Endothelial cell of umbilical vein (primary cell): ENCODE results near the gene FOXJ3. TPM values are rescaled to one million over a fixed set of nuclear protein-coding genes. Genes with fewer than 3 reads are reported as not detected.

ENCODE experiments used
- BruUV-seq: library from RNA; stranded (reverse); fragments of 400-500 nt; replicated peaks from 2 replicates; lab custom pipeline; 2021; lab: Mats Ljungman, UMichigan
- CTCF ChIA-PET: fragments of 300-600, 350-600 bp; sonication (Branson Sonifier 250); formaldehyde crosslinking; loops from one replicate; lab custom pipeline; 2021; ENCODE audit warnings: antibody characterized with exemption, inconsistent platforms; lab: Charles Lee
- POLR2A ChIA-PET: fragments of 300-600, 350-600 bp; sonication (Branson Sonifier 250); formaldehyde crosslinking; loops from one replicate; lab custom pipeline; 2021; ENCODE audit warnings: antibody characterized with exemption, inconsistent platforms; lab: Charles Lee
- DNase-seq: peaks from one replicate; pipeline ENCODE4 v3.0.0-alpha.2; 2011; ENCODE audit warnings: low read depth, low spot score
- FAIRE-seq: peaks from 2 replicates; lab custom pipeline; 2011; peaks lifted over from hg19 to GRCh38; lab: Jason Lieb, UNC
- H2AFZ ChIP-seq: 2 replicates; pipeline ENCODE4 v1.6.0; 2012; ENCODE audit warnings: low read depth, low read length, control low read depth, inconsistent platforms
- H3K27ac ChIP-seq: 2 replicates; pipeline ENCODE4 v1.5.1; 2011; ENCODE audit warnings: low read depth, mild to moderate bottlenecking, control low read depth, low read length, moderate library complexity; ENCODE audit not compliant: insufficient read depth
- H3K27me3 ChIP-seq, 2 experiments: 2 replicates each; pipeline versions ENCODE4 v1.6.0 to v1.6.1; 2011; ENCODE audit warnings: low read length in 2 of 2, mixed read lengths in 1 of 2; ENCODE audit not compliant: control insufficient read depth in 2 of 2, insufficient read depth in 2 of 2
- H3K36me3 ChIP-seq, 2 experiments: 2 replicates in 1 of 2; 3 replicates in 1 of 2; pipeline ENCODE4 v1.5.1; 2011; ENCODE audit warnings: low read length in 2 of 2, mild to moderate bottlenecking in 1 of 2, moderate library complexity in 1 of 2; ENCODE audit not compliant: control insufficient read depth in 2 of 2, insufficient read depth in 2 of 2; ENCODE audit errors: extremely low read depth in 1 of 2
- H3K4me1 ChIP-seq: 3 replicates; pipeline ENCODE4 v1.5.1; 2011; ENCODE audit warnings: mild to moderate bottlenecking, low read length; ENCODE audit not compliant: control insufficient read depth, insufficient read depth; ENCODE audit errors: extremely low read depth
- H3K4me2 ChIP-seq: 2 replicates; pipeline ENCODE4 v1.6.1; 2011; ENCODE audit warnings: low read length, control low read depth, mixed read lengths; ENCODE audit not compliant: insufficient read depth
- H3K4me3 ChIP-seq, 3 experiments: fragments of 200-600 bp in 1 of 3; sonication (generic), shearing (Covaris generic) in 1 of 3; replicated peaks in 1 of 3; 2 replicates each; pipeline ENCODE4 v1.5.1; 2011 to 2016; ENCODE audit warnings: control low read depth in 3 of 3, low read length in 3 of 3, mild to moderate bottlenecking in 2 of 3, inconsistent platforms in 1 of 3, low read depth in 1 of 3, moderate library complexity in 1 of 3; ENCODE audit not compliant: insufficient read depth in 1 of 3
- H3K79me2 ChIP-seq: 2 replicates; pipeline ENCODE4 v1.6.0; 2012; ENCODE audit warnings: low read length, inconsistent platforms; ENCODE audit not compliant: control insufficient read depth, insufficient read depth
- H3K9ac ChIP-seq: replicated peaks from 2 replicates; pipeline ENCODE3; 2011; ENCODE audit warnings: low read length, control low read depth; ENCODE audit not compliant: insufficient read depth; ENCODE audit errors: extremely low read depth
- H3K9me1 ChIP-seq: replicated peaks from 3 replicates; pipeline ENCODE4 v1.6.0; 2011; ENCODE audit warnings: mild to moderate bottlenecking, low read length; ENCODE audit not compliant: control insufficient read depth, insufficient read depth; ENCODE audit errors: extremely low read depth
- H3K9me3 ChIP-seq: replicated peaks from 2 replicates; pipeline ENCODE4 v1.5.1; 2012; ENCODE audit warnings: low read length, inconsistent platforms; ENCODE audit not compliant: control insufficient read depth, insufficient read depth
- H4K20me1 ChIP-seq: replicated peaks from 2 replicates; pipeline ENCODE3; 2011; ENCODE audit warnings: mild to moderate bottlenecking, low read length; ENCODE audit not compliant: control insufficient read depth, insufficient read depth; ENCODE audit errors: extremely low read depth
- EZH2 ChIP-seq: IDR thresholded peaks from 2 replicates; pipeline ENCODE4 v1.6.1; 2012; ENCODE audit warnings: borderline replicate concordance, low read depth, mild to moderate bottlenecking, moderate library complexity, low read length, inconsistent platforms; ENCODE audit not compliant: severe bottlenecking
- FOS ChIP-seq: IDR thresholded peaks from 2 replicates; pipeline ENCODE4 v1.6.1; 2011; ENCODE audit warnings: mild to moderate bottlenecking, low read length, moderate library complexity, borderline replicate concordance; ENCODE audit not compliant: insufficient read depth
- GATA2 ChIP-seq: IDR thresholded peaks from 2 replicates; pipeline ENCODE4 v1.7.0; 2011; ENCODE audit warnings: low read depth, mild to moderate bottlenecking, moderate library complexity, mixed read lengths, low read length; ENCODE audit not compliant: insufficient read length, insufficient read depth
- JUN ChIP-seq: IDR thresholded peaks from 2 replicates; pipeline ENCODE4 v1.6.1; 2011; ENCODE audit warnings: borderline replicate concordance, low read depth; ENCODE audit not compliant: insufficient read length, insufficient read depth
- MAX ChIP-seq: IDR thresholded peaks from 2 replicates; pipeline ENCODE4 v1.6.1; 2011; ENCODE audit not compliant: insufficient read depth, insufficient read length
- MYC ChIP-seq: IDR thresholded peaks from one replicate; pipeline ENCODE4 v1.6.1; 2011; ENCODE audit warnings: mild to moderate bottlenecking, low read depth, low read length
- POLR2A ChIP-seq: IDR thresholded peaks from 2 replicates; pipeline ENCODE4 v1.6.1; 2012; ENCODE audit warnings: low read depth, mild to moderate bottlenecking, control low read depth, low read length
- POLR2AphosphoS5 ChIP-seq: IDR thresholded peaks from 2 replicates; pipeline ENCODE4 v1.6.1; 2012; ENCODE audit warnings: low read depth, mild to moderate bottlenecking, control low read depth, low read length, moderate library complexity; ENCODE audit not compliant: insufficient read depth
- dilution Hi-C: fragments of 300-500 bp; cut with MboI; formaldehyde crosslinking; loops from one replicate; pipeline ENCODE4 v1.15.0; 2019; ENCODE audit warnings: low sequenced_read_pairs; ENCODE audit not compliant: extremely low pct_ligation_motif_present
- intact Hi-C: fragments of 100-400 bp; cut with micrococcal nuclease; formaldehyde crosslinking; loops from one replicate; pipeline ENCODE4 v1.10.0; 2022
- polyA plus RNA-seq, 4 experiments: library from polyadenylated mRNA; depleted of rRNA in 3 of 4; stranded (reverse) in 3 of 4; unstranded in 1 of 4; fragments of >200 nt; gene quantifications; 2 replicates each; pipeline versions ENCODE4 v1.2.1 to v1.2.3, GENCODE V29; 2011 to 2012; ENCODE audit warnings: missing spikeins in 1 of 4
- total RNA-seq: library from RNA; stranded (reverse); gene quantifications from 2 replicates; pipeline ENCODE4 v1.2.3, GENCODE V29; 2021
- TF ChIP-seq, protein P1 (sequence below), 2 donors: IDR thresholded peaks; 1 replicate in 1 of 2; 2 replicates in 1 of 2; pipeline ENCODE4 v1.5.1; 2011; ENCODE audit warnings: low read length in 2 of 2, mild to moderate bottlenecking in 2 of 2, moderate library complexity in 2 of 2, control low read depth in 1 of 2, inconsistent platforms in 1 of 2, low read depth in 1 of 2; ENCODE audit not compliant: insufficient read depth in 1 of 2; ENCODE audit errors: extremely low read depth in 1 of 2

The FOXJ3 gene
- total and polyA plus RNA-seq, 2 donors (not counting 3 experiments of a cell fraction or from before 2014, with no cell fraction given): 34.7 to 38.8 TPM

- dilution Hi-C loops: no loop called here
- no peaks in the 10 kb centered on the region for H3K36me3 ChIP-seq
- POLR2A ChIA-PET: no interaction called here
- DNase-seq (no peak), FAIRE-seq (no peak)
- H3K4me2 ChIP-seq: no peak overlapping the region
- H2AFZ ChIP-seq: no peak overlapping the region
- intact Hi-C loops: no loop called here
- no peak overlapping the region for H3K27ac ChIP-seq
- H3K9me1 ChIP-seq: no peaks in the 10 kb centered on the region
- no peak overlapping the region for H3K4me3 ChIP-seq
- peaks cover 0 to 5% of the 10 kb centered on the region in 2 experiments for H3K27me3 ChIP-seq
- no peaks in the 10 kb centered on the region for H3K4me1 ChIP-seq
- BruUV-seq: no TSS peak
- no peaks in the 10 kb centered on the region for H3K79me2 ChIP-seq
- H4K20me1 ChIP-seq: no peaks in the 10 kb centered on the region
- no peaks in the 10 kb centered on the region for H3K9me3 ChIP-seq
- no peak overlapping the region for H3K9ac ChIP-seq
- CTCF ChIA-PET: interaction anchor here (1.0 to 1.8 kb wide), 4 partner anchors 8 to 40 kb away, joined by 3 to 7 read pairs (median 4); no protein-coding TSS in a partner anchor
- TF ChIP-seq POLR2AphosphoS5 (no peak), JUN (no peak), EZH2 (no peak), MYC (no peak), FOS (no peak), POLR2A (no peak), GATA2 (no peak), MAX (no peak)
- TF ChIP-seq, protein P1, sequence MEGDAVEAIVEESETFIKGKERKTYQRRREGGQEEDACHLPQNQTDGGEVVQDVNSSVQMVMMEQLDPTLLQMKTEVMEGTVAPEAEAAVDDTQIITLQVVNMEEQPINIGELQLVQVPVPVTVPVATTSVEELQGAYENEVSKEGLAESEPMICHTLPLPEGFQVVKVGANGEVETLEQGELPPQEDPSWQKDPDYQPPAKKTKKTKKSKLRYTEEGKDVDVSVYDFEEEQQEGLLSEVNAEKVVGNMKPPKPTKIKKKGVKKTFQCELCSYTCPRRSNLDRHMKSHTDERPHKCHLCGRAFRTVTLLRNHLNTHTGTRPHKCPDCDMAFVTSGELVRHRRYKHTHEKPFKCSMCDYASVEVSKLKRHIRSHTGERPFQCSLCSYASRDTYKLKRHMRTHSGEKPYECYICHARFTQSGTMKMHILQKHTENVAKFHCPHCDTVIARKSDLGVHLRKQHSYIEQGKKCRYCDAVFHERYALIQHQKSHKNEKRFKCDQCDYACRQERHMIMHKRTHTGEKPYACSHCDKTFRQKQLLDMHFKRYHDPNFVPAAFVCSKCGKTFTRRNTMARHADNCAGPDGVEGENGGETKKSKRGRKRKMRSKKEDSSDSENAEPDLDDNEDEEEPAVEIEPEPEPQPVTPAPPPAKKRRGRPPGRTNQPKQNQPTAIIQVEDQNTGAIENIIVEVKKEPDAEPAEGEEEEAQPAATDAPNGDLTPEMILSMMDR (IDR thresholded peaks at IDR 0.05; ENCODE audit: extremely low read depth in 1 of 2, insufficient read depth in 1 of 2, low read depth in 1 of 2, low read length in 2 of 2): no peak
Measured at GRCh38 chr1:42133809-42134526, 201.1 kb downstream of the FOXJ3 start.
